ENCODE results near the gene EVC.

DNA sequence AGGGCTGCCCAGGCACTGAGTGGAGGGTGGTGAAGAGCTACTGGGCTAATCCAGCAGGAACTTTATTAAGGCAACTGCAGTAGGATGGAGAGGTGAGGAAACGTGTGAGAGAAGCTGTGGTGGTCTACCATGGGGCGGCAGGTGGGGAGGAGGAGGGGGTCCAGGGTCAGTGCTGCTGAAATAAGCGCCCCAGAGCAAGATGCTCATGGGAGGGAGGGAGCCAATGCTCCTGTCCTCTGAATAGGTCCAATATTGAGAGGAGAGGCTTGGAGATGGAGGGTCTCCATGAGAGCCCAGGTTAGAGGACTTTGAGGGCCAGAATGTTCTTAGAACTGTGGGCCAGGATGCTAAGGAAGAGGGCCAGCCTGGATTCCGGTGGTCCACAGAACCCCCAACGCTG, 35.2 kb downstream of the EVC start:
- TF ChIP-seq, protein P1, sequence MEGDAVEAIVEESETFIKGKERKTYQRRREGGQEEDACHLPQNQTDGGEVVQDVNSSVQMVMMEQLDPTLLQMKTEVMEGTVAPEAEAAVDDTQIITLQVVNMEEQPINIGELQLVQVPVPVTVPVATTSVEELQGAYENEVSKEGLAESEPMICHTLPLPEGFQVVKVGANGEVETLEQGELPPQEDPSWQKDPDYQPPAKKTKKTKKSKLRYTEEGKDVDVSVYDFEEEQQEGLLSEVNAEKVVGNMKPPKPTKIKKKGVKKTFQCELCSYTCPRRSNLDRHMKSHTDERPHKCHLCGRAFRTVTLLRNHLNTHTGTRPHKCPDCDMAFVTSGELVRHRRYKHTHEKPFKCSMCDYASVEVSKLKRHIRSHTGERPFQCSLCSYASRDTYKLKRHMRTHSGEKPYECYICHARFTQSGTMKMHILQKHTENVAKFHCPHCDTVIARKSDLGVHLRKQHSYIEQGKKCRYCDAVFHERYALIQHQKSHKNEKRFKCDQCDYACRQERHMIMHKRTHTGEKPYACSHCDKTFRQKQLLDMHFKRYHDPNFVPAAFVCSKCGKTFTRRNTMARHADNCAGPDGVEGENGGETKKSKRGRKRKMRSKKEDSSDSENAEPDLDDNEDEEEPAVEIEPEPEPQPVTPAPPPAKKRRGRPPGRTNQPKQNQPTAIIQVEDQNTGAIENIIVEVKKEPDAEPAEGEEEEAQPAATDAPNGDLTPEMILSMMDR (conservative IDR thresholded peaks at IDR 0.05; ENCODE audit: low read depth, low read length), result no peak
- TF ChIP-seq NFE2L2 (IDR thresholded peaks at IDR 0.05; ENCODE audit: low read depth, low read length) (no peak), MAFK (IDR thresholded peaks at IDR 0.05; ENCODE audit: low read depth, low read length) (no peak)

Data from IMR-90 (cell line).